IPS DF 4.7 (cell line): ENCODE data around the gene MARK3.

Experiments
- DNase-seq: peaks from one replicate; pipeline ENCODE4 v3.0.0-alpha.2; 2013; ENCODE audit warnings: low spot score; ENCODE audit errors: extremely low read depth

Gene MARK3

GRCh38 chr14:103366741-103367140 lies 18.5 kb upstream of the MARK3 start:
- DNase-seq: no peak

DNA sequence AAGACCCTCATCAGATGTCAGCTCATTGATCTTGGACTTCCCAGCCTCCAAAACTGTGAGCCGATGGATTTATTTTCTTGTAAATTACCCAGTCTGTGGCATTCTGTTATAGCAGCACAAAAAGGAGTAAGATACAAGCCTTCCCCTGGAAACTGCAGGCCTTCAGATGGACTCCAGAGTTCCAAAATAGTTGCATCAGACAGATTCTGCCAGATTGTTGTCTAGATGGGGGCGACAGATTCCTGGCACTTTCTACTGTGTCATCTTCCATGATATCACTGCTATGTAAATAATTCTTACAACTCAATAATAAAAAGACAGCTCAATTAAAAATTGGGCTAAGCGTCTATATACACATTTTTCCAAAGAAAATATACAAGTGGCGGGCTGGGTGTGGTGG lies 17.2 kb upstream of the MARK3 start:
- no peak for DNase-seq

- no peak for DNase-seq
These were observed 15.1 kb upstream of the MARK3 start for GRCh38 chr14:103370087-103370486.

DNA sequence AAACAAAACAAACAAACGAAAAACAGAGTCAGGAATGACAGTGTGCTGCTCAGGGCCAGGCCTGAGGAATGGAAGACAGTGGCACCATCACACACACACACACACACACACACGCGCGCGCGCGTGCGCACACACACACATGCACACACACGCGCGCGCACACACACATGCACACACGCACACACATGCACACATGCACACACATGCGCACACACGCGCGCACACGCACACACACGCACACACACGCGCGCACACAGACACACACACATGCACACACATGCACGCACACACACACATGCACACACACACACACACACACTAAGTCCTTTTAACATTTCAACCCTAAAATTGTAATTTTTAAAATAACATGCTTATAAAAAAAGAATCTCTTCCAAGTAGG lies 13.2 kb upstream of the MARK3 start:
- DNase-seq: no peak

DNA sequence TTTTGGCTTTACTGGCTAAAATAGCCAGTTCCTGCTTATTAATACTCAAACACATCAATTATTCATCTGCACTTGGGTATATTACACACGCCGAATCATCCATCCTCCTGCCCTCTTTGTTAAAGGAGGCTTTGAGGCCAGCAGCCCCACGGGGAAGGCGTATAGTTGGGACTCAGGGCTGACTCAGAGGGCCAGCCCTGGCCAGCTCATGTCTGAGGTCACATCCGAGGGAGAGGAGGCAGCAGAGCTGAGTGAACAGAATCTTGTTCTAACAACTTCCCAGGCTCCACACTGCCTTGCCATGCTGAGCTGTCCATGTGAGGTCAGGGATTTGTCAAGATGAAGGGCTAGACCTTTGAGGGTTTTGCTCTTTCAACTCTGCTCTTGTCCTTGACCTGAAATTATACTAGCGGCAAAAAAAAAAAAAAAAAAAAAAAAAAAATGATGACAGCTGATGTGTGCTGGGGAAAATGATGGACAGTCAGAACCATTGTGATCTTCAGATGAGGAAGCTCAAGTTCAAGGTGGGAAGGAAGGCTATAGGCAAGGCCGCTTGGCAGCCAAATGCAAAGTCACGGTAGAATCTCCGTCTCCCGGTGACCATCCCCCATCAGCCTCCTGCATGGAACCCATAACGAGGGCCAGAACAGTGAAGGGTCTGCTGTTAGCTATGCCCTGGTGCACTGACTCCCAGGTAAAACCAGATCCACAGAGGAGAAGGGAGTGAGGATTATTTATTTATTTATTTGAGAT lies 12.5 kb upstream of the MARK3 start:
- no peak for DNase-seq

GRCh38 chr14:103374121-103374520 lies 11.1 kb upstream of the MARK3 start:
- DNase-seq: no peak

- DNase-seq: no peak
These were observed 7.6 kb upstream of the MARK3 start for GRCh38 chr14:103377522-103378037.

- no peak for DNase-seq
These were observed 7.0 kb upstream of the MARK3 start for GRCh38 chr14:103378038-103378854.

DNA sequence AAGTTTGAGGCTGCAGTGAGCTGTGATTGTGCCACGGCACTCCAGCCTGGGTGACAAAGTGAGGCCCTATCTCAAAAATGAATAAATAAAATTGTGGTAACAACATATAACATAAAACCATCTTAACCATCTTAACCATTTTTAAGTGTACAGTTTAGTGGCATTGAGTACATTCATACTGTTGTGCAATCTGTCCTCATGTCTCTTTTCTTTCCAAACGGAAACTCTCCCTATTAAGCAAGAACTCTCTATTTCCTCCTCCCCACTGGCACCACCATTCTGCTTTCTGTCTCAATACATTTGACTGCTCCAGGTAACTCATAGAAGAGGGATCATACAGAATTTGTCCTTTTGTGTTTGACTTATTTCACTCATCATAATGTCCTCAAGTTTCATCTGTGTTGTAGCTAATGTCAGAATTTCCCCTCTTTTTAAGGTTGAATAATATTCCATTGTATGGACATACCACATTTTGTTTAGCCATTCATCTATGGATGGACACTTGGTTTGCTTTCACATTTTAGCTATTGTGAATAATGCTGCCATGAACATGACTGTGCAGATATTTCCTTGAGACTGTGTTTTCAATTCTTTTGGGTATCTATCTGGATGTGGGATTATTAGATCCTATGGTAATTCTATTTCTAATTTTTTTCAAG lies 4.4 kb upstream of the MARK3 start:
- DNase-seq: no peak

GRCh38 chr14:103382376-103382775 lies 2.8 kb upstream of the MARK3 start:
- no peak for DNase-seq

- DNase-seq: no peak
These were observed 614 bp upstream of the MARK3 start for GRCh38 chr14:103384450-103385151.

DNA sequence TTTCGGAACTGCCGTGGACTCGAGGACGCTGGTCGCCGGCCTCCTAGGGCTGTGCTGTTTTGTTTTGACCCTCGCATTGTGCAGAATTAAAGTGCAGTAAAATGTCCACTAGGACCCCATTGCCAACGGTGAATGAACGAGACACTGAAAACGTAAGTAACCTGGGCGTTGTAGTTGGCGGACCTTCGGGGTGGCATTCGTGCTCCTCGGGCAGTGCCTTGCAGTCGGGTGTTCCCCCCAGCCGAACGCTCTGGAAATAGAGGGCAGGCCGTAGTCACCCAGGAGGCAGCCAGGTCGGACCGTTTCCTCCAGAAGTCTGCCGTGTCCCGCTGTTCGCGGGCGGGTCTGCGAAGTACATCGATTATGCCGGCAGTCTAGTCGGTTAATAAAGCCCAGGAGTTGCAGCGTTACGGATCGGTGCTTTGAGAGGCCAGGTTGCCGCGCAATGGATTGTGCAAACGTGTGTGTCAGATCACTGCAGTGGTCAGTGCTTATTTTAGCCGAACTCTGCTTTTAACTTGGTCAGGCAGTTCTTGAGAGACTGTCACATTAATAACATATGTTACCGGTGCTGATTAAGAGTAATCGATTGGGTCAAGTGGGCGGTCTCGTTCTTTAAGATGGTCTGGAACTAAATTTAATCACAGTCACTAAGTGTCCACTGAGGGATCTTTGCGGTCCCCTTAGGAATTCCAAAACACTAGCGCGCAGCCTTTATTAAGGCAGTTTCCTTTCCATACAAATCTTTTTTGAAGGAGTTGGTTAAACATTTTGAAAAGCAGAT lies 906 bp downstream of the MARK3 start:
- DNase-seq: no peak

GRCh38 chr14:103386713-103387329 lies 1.6 kb downstream of the MARK3 start:
- no peak for DNase-seq

- DNase-seq: no peak
These were observed 3.4 kb downstream of the MARK3 start for GRCh38 chr14:103388664-103389063.

- no peak for DNase-seq
These were observed 5.4 kb downstream of the MARK3 start for GRCh38 chr14:103390605-103391004.

GRCh38 chr14:103391048-103391447 lies 5.8 kb downstream of the MARK3 start:
- DNase-seq: no peak

DNA sequence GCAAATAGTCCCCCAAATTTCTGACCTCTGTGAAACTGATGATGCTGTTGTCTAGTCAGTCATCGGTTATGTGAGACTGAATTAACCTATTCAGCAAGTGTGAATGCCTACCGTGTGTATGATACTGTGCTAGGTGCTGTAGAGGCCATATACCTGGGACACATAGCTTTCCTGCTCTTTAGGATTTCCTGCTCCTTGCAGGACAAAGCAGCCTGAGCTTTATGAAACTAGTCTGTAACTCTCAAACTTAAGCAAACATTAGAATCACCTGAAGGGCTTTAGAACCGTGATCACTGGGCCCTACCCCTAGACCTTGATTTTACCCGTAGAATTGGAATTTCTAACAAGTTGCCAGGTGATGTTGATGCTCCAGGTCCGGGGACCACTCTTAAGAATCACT lies 6.9 kb downstream of the MARK3 start:
- no peak for DNase-seq

- DNase-seq: no peak
These were observed 7.4 kb downstream of the MARK3 start for GRCh38 chr14:103392572-103392971.

GRCh38 chr14:103393070-103393469 lies 7.9 kb downstream of the MARK3 start:
- DNase-seq: no peak
